Liver (tissue), 2 donors: ENCODE results near the gene ATP4A.
"Not testable (repeated sequence)": the region's sequence is repeated elsewhere in the genome, so short reads cannot be mapped to it uniquely, and the experiment has no call there.

Source experiments
- MAX ChIP-seq: IDR thresholded peaks from 2 replicates; pipeline ENCODE4 v1.6.1; 2016; ENCODE audit warnings: antibody characterized with exemption
- TF ChIP-seq, protein P1 (sequence below): fragments of 150-350 bp; IDR thresholded peaks from 2 replicates; pipeline ENCODE4 v1.5.1; 2017; ENCODE audit warnings: improper control_type of control experiment, low read depth, low read length; ENCODE audit not compliant: missing input control
- donor health status: healthy.

DNA sequence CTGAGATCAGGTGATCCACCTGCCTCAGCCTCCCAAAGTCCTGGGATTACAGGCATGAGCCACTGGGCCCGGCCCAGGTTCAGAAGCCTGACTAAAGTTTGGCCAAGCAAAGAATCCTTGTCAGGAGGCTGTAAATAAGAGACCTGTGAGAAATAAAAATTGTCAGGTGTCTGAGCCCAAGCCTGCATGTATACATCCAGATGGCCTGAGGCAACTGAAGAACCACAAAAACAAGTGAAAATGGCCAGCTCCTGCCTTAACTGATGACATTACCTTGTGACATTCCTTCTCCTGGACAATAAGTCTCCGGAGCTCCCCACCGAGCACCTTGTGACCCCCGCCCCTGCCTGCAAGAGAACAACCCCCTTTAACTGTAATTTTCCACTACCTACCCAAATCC lies 41.0 kb upstream of the ATP4A start:
- TF ChIP-seq, protein P1, sequence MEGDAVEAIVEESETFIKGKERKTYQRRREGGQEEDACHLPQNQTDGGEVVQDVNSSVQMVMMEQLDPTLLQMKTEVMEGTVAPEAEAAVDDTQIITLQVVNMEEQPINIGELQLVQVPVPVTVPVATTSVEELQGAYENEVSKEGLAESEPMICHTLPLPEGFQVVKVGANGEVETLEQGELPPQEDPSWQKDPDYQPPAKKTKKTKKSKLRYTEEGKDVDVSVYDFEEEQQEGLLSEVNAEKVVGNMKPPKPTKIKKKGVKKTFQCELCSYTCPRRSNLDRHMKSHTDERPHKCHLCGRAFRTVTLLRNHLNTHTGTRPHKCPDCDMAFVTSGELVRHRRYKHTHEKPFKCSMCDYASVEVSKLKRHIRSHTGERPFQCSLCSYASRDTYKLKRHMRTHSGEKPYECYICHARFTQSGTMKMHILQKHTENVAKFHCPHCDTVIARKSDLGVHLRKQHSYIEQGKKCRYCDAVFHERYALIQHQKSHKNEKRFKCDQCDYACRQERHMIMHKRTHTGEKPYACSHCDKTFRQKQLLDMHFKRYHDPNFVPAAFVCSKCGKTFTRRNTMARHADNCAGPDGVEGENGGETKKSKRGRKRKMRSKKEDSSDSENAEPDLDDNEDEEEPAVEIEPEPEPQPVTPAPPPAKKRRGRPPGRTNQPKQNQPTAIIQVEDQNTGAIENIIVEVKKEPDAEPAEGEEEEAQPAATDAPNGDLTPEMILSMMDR = not testable (repeated sequence)
- TF ChIP-seq MAX = not testable (repeated sequence)
